Ectodermal cell (in vitro differentiated cells): ENCODE data around the gene CEBPZOS.
"Not testable (repeated sequence)": the region's sequence is repeated elsewhere in the genome, so short reads cannot be mapped to it uniquely, and the experiment has no call there.

Experiments
- H3K27ac ChIP-seq: 2 replicates; pipeline ENCODE4 v1.7.0; 2013; ENCODE audit warnings: mild to moderate bottlenecking, low read depth, low read length; ENCODE audit not compliant: insufficient read depth, poor library complexity, severe bottlenecking
- H3K27me3 ChIP-seq: 2 replicates; pipeline ENCODE4 v1.7.0; 2013; ENCODE audit warnings: mild to moderate bottlenecking, low read length; ENCODE audit not compliant: insufficient read depth, control insufficient read depth, poor library complexity, severe bottlenecking
- H3K36me3 ChIP-seq: one replicate; pipeline ENCODE4 v1.7.0; 2013; ENCODE audit warnings: low read length; ENCODE audit not compliant: control insufficient read depth, insufficient read depth
- H3K4me1 ChIP-seq: one replicate; pipeline ENCODE4 v1.7.0; 2013; ENCODE audit warnings: low read length; ENCODE audit not compliant: control insufficient read depth, insufficient read depth
- H3K4me3 ChIP-seq: 2 replicates; pipeline ENCODE4 v1.7.0; 2013; ENCODE audit warnings: low read depth, low read length, control low read depth; ENCODE audit not compliant: insufficient read depth
- H3K9me3 ChIP-seq: 2 replicates; pipeline ENCODE4 v1.7.0; 2013; ENCODE audit warnings: mild to moderate bottlenecking, low read length, moderate library complexity; ENCODE audit not compliant: control insufficient read depth
- WGBS, 2 experiments: methylation state at CpG; one replicate each; pipeline ENCODE4 v1.1.7; 2013; ENCODE audit warnings: missing lambda C conversion rate in 2 of 2; 5-methylcytosine and 5-hydroxymethylcytosine counted together

Gene CEBPZOS

GRCh38 chr2:37206760-37207159 lies 10.5 kb downstream of the CEBPZOS start:
- peaks cover 74% of the 10 kb centered on the region for H3K36me3 ChIP-seq
- not testable (repeated sequence) for H3K4me1 ChIP-seq, H3K9me3 ChIP-seq

DNA sequence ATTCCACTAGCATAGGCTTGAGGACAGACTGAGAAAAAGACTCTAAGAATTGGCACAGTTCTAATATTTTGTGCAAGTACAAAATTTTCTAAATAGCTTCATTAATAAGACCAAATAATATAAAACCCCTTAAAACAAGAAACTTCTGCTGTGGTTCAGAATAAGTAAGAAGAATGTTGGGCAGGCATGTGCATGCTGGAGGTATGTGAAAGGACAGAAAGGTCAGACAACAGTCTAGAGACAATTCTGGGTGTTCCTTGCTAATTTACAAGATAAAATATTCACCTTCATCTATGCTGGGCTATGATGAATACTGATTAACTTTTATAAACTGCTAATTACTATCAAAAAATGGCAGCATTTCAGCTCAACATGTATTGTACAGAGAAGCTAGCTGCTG lies 14.9 kb downstream of the CEBPZOS start:
- H3K27me3 ChIP-seq: no peaks in the 10 kb centered on the region
- no peak overlapping the region for H3K4me3 ChIP-seq
- H3K27ac ChIP-seq: no peak overlapping the region
- no peaks in the 10 kb centered on the region for H3K4me1 ChIP-seq
- peaks cover 72% of the 10 kb centered on the region for H3K36me3 ChIP-seq
- no peaks in the 10 kb centered on the region for H3K9me3 ChIP-seq

More at GRCh38 chr2:37206760-37207159, 10.5 kb downstream of the CEBPZOS start:
- H3K27ac ChIP-seq, H3K4me3 ChIP-seq, H3K27me3 ChIP-seq: not testable (repeated sequence)
- WGBS, 2 experiments: 82 to 93% methylated on average over 2 of the region's 2 CpGs

- no peak overlapping the region for H3K27ac ChIP-seq
- no peaks in the 10 kb centered on the region for H3K9me3 ChIP-seq
- H3K4me1 ChIP-seq: no peaks in the 10 kb centered on the region
- peaks cover 70% of the 10 kb centered on the region for H3K36me3 ChIP-seq
- 94% methylated on average over 1 to 3 of the region's 3 CpGs for WGBS, 2 experiments
- no peak overlapping the region for H3K4me3 ChIP-seq
- H3K27me3 ChIP-seq: no peaks in the 10 kb centered on the region
These were observed 15.6 kb downstream of the CEBPZOS start for GRCh38 chr2:37211939-37212338.

DNA sequence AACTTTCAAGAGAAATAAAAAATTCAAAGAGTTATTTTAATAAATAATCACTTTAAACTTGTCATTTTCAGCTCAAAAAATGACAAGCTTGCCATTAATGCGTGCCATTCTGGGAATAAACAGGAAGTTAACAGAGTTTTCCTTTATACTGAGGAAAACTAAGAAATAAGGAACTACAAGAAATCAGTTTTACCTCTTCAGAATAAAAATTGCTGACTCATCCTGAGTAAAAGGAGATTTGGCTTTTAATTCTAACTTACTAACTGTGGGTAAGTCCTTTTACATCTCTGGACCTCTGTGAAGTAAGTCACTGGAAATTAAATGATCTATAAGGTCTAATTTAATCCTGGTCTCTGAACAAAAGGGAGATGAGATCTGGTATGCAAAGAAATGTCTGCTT lies 19.0 kb downstream of the CEBPZOS start:
- no peak overlapping the region for H3K4me3 ChIP-seq
- 94 to 100% methylated on average over 1 of the region's 1 CpG for WGBS, 2 experiments
- H3K27ac ChIP-seq: no peak overlapping the region
- H3K9me3 ChIP-seq: no peaks in the 10 kb centered on the region
- H3K4me1 ChIP-seq: no peaks in the 10 kb centered on the region
- no peaks in the 10 kb centered on the region for H3K27me3 ChIP-seq
- H3K36me3 ChIP-seq: peaks cover 43% of the 10 kb centered on the region

- H3K27ac ChIP-seq: no peak overlapping the region
- no peaks in the 10 kb centered on the region for H3K9me3 ChIP-seq
These were observed 22.8 kb downstream of the CEBPZOS start for GRCh38 chr2:37219046-37219445.

GRCh38 chr2:37223131-37223530 lies 26.8 kb downstream of the CEBPZOS start:
- no peak overlapping the region for H3K27ac ChIP-seq
- whole genome bisulfite sequencing, 2 experiments: 91 to 98% methylated on average over 4 of the region's 4 CpGs
- no peaks in the 10 kb centered on the region for H3K9me3 ChIP-seq
- no peaks in the 10 kb centered on the region for H3K4me1 ChIP-seq
- H3K27me3 ChIP-seq: no peaks in the 10 kb centered on the region
- peaks cover 18% of the 10 kb centered on the region for H3K36me3 ChIP-seq
- H3K4me3 ChIP-seq: no peak overlapping the region

More at GRCh38 chr2:37219046-37219445, 22.8 kb downstream of the CEBPZOS start:
- Histone ChIP-seq H3K4me3 (no peak overlapping the region), H3K27me3 (no peaks in the 10 kb centered on the region), H3K4me1 (no peaks in the 10 kb centered on the region), H3K36me3 (peaks cover 29% of the 10 kb centered on the region)
- 95% methylated on average over 4 of the region's 4 CpGs for WGBS, 2 experiments

DNA sequence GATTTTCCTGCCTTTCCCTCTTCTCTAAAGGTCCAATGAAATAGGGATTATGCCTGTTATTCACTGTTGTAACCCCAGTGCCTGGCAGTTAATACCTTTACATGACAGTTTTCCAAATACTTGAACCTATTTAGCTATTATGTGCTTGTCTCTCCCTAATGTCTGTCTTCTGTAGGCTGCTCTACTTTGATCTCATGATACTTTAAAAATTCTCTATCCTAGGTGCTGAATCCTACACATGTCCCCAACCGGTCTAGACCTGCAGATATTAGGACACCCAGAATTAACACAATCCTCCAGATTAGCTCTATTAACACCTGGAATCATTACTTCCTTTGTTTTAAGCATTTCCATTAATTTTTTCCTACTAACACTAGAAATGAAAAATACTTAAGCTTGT lies 27.8 kb downstream of the CEBPZOS start:
- Histone ChIP-seq H3K36me3 (peaks cover 20% of the 10 kb centered on the region), H3K27ac (no peak overlapping the region), H3K9me3 (no peaks in the 10 kb centered on the region), H3K4me1 (no peaks in the 10 kb centered on the region), H3K27me3 (no peaks in the 10 kb centered on the region), H3K4me3 (no peak overlapping the region)
- WGBS, 2 experiments: 87 to 91% methylated on average over 1 of the region's 1 CpG

GRCh38 chr2:37225129-37225528 lies 28.8 kb downstream of the CEBPZOS start:
- peaks cover 20% of the 10 kb centered on the region for H3K36me3 ChIP-seq
- H3K27ac ChIP-seq, H3K4me1 ChIP-seq, H3K4me3 ChIP-seq, H3K9me3 ChIP-seq, H3K27me3 ChIP-seq: not testable (repeated sequence)
- WGBS, 2 experiments: no CpG with 5 or more reads among the region's 2 CpGs

DNA sequence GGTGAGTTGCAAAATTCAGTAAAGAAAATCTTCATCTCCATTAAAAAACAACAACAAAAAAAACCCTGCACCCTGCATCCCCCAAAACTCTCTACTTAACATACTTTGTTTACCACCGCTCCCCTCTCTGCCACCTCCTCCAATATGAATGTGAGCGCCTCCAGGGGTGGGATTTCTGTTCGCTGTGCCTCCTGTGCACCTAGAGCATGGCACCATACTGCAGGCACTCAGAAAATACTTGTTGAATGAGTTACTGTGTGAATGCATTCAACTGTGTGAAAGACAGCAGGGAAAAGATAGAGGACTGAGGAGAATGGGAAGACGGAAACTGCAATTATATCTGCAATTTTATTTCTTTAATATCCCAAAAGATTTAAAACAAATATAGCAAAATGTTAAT lies 30.6 kb downstream of the CEBPZOS start:
- Histone ChIP-seq H3K27ac (no peak overlapping the region), H3K36me3 (peaks cover 11% of the 10 kb centered on the region)
- 44 to 65% methylated on average over 3 to 4 of the region's 4 CpGs for WGBS, 2 experiments

DNA sequence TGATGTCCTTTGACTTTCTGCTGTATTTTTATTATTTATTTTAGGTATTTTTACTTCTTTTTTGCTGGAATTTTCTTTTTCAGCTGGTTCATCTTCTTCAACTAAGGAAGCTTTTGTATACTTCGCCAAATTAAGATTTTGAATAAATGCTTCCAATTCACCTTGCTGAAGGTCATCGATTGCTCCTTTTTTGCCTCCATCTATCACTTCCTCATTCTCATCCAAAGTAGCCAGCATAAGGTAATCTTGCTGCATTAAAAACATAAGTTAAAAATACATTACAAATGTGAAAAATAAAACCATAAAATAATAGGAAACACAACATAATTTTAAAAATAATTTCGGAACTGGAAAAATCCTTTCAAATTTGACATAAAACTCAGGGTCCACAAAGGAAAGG lies 32.5 kb downstream of the CEBPZOS start:
- no peak overlapping the region for H3K27ac ChIP-seq
- no peaks in the 10 kb centered on the region for H3K4me1 ChIP-seq
- no peaks in the 10 kb centered on the region for H3K27me3 ChIP-seq
- H3K4me3 ChIP-seq: no peak overlapping the region
- 89 to 100% methylated on average over 3 of the region's 3 CpGs for WGBS, 2 experiments
- peaks cover 8% of the 10 kb centered on the region for H3K36me3 ChIP-seq
- no peaks in the 10 kb centered on the region for H3K9me3 ChIP-seq

More for the DNA sequence above, 30.6 kb downstream of the CEBPZOS start:
- Histone ChIP-seq H3K9me3 (no peaks in the 10 kb centered on the region), H3K27me3 (no peaks in the 10 kb centered on the region), H3K4me1 (no peaks in the 10 kb centered on the region), H3K4me3 (no peak overlapping the region)

DNA sequence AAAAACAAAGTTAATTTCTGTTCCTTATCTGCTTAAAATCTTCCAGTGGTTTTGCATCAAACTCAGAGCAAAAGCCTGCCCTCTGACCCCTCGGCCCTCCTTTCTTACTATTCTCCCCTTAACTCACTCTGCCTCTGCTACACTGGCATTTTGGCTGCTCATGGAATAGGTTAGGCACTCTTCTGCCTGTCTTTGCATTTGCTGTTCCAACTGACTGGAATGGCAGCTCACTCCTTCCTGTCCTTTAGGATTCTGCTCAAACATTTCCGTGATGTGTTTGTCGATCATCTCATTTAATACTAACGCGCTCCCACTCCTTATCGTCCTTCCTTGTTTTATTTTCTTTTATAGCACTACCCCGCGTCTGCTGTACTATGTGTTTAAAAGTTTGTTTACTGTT lies 34.3 kb downstream of the CEBPZOS start:
- Histone ChIP-seq H3K4me1 (no peaks in the 10 kb centered on the region), H3K9me3 (no peaks in the 10 kb centered on the region), H3K27me3 (no peaks in the 10 kb centered on the region), H3K27ac (no peak overlapping the region), H3K36me3 (peaks cover 8% of the 10 kb centered on the region), H3K4me3 (peak overlapping the region; percentile 95)
- 1 to 2% methylated on average over 4 to 6 of the region's 8 CpGs for WGBS, 2 experiments
